GM18519 (cell line): ENCODE data around the gene TFAM.
A peak's percentile ranks its signal among the peaks of the same experiment; 100 is the strongest.

ENCODE experiments used
- ATAC-seq: cut with Tn5 transposase; IDR thresholded peaks from one replicate; pipeline ENCODE4 v1.9.1; 2021; ENCODE audit warnings: mild to moderate bottlenecking, moderate library complexity; ENCODE audit not compliant: unreplicated experiment, low FRiP score

TFAM gene

DNA sequence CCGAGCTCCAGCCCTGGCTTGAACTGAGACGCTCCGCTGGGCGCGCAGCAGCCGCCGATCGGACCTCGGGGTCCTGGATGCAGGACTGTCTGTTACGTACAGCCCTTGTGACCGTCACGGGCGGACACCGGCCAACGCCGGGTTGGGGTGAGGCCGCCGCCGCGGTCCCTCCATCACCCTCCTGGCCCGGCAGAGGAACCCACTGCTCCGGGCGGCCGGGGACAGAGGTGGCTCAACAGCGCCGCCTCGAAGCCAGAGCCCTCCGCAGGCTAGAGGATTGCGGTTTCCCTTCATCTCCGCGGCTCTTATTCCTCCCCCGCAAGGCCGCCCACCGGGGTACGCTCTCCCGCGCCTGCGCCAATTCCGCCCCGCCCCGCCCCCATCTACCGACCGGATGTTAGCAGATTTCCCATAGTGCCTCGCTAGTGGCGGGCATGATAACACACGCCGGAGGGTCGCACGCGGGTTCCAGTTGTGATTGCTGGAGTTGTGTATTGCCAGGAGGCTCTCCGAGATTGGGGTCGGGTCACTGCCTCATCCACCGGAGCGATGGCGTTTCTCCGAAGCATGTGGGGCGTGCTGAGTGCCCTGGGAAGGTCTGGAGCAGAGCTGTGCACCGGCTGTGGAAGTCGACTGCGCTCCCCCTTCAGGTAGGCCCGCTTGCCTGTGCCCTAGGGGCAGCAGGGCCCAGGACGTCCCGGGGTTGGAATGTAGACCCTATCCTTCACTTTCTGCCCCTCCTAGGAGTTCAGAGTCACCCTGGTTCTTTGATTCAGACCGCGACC is at the start of gene TFAM:
Gene TFAM, plus strand, starts transcription at position 412 of the 785 bp plus-strand sequence. Its CDS starts 138 bp downstream, at position 550.
- ATAC-seq = peak; percentile 64

DNA sequence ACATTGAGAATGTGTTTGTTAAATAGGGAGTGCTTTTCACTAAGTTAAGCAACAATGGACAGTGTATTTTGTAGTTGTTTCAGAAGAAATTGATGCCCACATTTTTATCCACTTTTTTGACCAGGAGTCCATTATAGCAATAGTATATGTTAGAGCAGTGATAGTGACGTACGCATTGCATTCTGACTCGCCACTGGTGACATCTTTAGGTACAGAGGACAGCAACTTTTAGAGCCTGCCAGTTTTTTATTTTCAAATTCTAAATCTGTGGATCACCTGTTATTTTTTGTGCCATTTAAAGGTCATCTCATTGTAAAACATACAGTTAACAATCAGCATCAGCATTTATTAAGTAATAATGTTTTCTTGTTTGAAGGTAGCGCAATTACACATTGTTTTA is 49.0 kb upstream of the TFAM start:
- no peak for ATAC-seq

DNA sequence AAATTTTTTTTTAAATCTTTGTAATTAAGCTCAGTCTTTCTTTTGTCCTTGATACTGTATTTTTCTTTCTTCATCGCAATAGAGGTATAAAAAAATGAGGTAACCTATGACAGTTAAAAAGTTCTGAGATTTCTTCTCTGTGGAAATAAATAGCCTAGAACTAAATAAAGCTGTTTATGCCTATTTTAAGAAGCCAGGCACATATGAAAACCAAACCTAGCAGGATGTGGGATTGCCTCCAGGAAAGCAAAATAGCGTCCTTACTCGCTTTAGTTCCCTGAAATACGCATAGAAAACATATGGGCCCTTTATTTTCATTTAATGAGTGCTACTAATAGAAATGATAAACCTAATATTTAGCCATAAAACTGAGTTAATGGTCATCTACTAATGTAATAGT is 43.8 kb upstream of the TFAM start:
- ATAC-seq = no peak

DNA sequence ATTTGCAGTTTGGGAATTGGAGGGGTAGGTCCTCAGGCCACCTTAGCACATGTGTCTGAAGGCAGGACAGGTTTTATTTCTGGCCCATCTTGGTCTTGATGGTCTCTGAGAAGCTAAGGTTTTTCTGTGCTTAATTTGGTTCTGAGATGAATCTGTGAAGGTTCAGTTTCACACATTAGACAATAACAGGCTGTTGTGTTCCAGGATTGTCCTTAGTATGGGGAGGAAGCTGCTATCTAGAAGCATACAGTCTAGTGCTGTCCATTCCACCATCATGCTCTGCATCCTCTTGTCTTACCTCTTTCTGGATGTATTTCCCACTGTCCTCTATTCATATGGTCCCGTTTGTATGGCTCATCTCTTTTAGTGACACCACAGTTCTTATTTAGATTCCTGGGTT is 43.3 kb upstream of the TFAM start:
- no peak for ATAC-seq

DNA sequence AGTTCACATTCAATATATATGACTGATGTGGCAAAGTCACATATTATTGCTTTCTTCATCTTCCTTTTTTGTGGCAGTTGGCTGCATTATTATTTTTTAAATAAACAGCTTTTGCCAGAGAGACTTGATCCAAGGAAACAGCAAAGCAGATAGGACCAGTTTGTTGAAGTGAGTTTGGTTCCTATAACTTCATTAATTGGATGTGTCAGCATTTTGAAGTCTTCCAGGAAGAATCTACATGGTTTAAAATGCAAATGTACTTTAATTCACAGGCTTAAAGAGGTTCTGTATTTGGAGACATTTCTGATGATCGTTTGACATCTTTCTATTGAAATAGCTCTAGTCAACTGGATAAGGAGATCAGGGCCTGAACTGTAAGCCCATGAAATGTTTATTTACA is 37.2 kb upstream of the TFAM start:
- no peak for ATAC-seq

DNA sequence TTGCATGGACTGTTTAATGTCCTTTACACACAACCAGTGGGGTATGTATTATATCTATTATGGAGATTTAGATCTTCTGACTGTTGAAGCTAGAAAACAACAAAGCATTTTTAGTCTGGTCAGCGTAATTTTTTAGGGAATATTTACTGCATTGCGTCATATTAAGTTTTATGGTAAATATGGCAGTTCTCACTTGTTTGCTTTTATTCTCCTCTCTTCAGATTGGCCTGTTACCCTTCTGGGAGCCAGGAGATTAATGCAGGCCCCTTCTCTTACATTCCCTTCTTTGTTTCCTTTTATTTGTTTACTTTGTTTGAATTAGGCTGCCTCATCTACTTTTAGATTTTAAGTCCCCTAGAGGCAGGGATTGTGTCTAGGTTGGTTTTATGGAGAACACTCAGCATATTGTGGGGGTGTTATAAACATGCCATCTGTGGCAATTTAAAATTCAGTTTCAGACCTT is 36.6 kb upstream of the TFAM start:
- ATAC-seq = no peak

DNA sequence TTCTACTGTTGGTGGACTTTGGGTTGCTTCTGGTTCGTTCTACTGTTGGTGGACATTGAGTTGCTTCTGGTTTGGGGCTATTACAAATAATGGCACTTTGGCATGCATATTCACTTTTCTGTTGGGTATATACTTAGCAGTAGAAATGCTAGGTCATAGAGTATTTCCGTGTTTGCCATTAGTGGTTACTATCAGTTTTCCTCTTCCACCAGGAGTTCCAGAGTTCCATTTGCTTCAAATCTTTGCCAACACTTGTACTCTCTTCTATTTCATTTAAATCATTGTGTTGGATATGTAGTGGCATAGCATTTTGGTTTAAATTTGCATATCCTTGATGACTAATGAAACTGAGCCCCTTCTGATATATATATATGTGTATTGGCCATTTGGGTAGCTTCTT is 35.2 kb upstream of the TFAM start:
- ATAC-seq = no peak

DNA sequence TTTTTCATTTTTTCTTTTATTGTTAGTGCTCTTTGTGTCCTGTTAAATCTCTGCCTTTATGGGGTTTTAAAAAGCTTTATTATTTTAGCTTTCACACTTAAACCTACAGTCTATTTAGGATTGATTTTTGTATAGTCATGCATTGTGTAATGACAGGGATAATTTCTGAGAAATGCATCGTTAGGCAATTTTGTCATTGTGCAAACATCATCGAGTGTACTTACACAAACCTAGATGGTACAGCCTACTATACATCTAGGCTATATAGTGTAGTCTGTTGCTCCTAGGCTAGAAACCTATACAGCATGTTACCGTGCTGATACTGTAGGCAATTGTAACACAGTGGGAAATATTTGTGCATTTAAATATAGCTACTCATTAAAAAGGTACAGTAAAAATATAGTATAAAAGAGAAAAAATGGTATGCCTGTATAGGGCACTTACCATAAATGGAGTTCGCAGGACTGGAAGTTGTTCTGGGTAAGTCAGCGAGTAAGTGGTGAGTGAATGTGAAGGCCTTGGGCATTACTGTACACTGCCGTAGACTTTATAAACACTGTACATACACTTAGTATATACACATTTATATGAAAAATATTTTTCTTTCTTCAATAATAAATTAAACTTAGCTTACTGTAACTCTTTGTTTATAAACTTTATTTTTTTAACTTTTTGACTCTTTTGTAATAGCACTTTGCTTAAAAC is 34.4 kb upstream of the TFAM start:
- no peak for ATAC-seq

DNA sequence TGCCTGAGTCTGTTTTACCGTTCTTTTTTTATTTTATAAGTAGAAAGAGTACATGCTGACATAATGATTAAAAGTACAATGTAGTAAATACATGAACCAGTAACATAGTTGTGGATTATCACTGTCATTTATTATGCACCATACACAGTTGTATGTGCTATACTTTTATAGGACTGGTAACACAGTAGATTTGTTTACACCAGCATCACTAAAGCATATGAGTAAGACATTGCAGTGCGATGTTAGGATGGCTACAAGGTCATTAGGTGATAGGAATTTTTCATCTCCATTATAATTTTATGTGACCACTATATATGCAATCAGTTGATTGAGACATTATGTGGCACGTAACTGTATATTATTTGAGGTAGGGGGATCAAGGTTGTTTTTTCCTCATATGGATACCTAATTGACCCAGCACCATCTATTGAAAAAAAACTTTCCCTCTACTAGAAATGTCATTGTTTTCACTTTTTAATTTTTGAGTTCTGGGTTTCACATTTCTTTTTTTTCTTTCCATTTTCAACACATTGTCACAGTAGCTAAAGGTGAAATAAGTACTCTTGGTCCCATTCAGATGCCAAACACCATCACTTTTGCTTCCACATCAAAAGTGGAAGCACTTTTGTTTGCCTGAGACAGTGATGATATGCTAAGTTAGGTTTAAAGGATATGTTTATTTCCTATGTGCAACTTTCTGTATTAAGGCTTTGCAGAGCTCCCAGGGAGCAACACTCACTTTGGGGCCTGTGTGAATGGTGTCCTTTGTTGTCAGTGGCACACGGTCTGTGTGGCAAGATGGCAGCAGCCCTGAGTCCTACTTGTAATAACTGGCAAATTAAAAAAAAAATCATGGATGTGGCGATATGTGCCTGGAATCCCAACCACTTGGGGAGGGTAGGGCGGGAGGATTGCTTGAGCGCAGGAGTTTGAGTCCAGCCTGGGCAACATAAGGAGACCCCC is 33.3 kb upstream of the TFAM start:
- no peak for ATAC-seq

DNA sequence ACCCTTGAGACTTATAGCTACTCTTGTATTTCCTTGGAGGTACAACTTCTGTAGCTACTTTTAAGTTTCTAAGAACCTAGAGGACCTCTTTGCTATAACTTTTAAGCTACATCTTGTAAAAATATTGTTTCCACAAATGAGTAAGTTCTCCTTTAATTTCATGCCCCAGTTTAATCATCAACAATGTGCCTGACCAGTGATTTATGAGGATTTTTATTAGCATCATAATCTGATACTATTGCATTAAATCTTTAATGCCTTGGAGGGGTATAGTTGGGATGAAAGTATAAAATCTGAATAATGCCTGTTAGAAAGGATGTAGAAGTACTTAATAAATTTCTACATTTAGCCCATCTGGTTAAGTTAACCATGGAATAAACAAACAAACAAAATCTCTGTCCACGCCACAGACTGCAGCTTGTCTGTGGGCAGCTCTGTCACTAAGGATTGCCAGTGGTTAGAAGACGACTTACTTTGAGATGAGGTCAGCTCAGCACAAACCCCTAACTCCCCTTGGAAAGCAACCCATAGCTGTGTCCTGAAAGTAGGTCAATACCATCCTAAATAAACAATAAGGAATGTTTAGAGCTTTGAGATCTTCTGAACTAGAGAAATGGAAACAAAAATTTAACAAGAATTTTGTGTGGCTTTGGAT is 32.1 kb upstream of the TFAM start:
- no peak for ATAC-seq

DNA sequence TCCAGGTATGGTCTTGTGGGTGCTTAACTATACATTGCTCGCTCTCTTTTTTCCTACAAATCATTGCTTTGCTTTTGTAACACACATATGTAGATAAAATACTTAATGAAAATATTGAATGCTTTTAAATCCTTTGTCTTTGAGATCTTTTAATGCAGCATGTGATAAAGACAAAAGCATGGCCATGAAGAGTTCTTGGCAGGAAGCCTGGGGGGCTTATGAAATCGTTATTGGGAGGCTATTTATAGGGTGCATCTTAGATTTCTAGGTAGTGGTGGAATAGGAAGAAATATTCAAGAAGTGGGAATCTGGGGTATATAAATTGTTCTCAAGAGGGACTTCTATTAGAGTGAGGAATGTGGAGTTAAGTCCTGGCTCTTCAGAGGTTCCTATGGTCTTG is 28.5 kb upstream of the TFAM start:
- ATAC-seq = no peak

DNA sequence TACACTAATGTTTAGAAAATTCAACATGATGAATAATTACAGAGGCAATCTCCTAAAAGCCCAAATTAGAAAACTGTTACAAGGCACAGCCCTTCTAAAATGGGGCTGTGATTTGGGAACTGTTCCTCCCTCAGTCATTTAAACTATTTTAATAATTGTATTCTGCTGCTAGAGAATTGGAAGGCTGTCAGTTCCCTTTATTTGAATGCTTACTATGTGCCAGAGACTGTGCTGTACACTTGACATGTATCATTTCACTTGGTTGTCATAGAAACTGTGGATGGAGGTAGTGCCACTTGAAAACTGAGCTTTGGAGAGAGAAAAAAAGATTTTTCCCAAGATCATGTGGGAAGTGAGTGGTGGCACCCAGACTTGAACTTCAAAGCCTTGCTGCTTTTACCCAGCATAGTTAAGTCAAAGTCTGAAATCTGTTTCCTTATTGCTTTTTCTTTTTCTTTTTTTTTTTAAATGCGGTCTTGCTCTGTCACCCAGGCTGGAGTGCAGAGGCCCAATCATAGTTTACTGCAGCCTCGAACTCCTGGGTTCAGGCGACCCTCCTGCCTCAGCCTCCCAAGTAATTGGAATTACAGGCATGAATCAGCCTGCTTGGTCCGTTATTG is 26.8 kb upstream of the TFAM start:
- no peak for ATAC-seq

DNA sequence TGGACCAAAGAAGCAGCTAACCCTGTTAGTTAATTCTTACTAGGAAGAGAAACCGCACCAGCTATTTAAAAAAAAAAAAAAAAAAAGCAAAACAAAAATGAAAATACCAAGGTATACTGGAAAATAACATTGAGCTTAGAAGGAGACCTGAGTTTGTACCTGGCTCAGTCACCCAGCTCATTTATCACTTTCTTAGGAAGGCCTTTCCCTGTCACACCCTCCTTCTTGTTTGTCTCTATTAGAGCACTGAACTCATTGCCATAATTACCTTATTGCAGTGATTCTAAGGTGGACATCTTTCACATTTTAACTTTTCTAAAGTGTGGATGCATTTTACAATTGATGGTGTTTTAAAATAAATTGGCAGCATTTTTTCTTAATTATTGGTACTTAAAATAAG is 26.3 kb upstream of the TFAM start:
- ATAC-seq = no peak

DNA sequence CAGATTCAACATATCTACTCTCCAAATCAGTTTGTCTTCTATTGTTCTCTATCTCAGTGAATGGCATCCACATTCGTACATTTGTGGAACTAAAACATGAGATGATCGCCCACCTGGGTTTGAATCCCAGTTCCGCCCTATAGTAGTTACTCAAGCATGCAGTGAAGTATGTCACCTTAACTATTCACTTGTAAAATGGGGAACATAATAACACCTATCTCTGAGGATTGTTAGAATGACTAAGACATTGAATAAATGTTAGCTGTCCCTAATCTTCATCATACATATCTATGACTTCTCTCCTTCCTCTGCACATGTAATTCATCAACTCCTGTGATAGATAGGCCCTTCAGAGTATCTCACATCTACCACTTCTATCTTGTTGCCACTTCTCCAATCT is 25.7 kb upstream of the TFAM start:
- ATAC-seq = no peak

DNA sequence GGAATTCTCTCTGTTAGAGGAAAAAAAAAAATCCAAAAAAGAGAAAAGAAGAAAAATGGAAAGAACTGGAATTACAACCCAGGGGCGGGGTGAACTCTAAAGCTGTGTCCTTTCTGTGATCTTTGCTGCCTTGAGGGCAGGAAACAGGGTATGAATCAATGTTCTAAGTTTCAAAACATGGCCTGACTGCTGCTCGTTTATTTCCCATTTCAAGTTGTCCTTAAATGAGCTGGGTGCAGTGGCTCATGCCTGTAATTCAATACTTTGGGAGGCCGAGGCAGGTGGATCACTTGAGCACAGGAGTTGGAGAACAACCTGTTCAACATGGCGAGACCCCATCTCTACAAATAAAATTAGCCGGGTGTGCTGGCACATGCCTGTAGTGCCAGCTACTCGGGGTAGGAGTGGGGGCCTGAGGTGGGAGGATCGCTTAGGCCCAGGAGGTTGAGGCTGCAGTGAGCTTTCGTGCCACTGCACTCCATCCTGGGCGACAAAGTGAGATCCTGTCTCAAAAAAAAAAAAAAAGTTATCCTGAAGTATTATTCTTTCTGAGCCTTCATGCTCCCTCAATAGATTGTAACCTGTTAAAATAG is 24.7 kb upstream of the TFAM start:
- ATAC-seq = no peak

DNA sequence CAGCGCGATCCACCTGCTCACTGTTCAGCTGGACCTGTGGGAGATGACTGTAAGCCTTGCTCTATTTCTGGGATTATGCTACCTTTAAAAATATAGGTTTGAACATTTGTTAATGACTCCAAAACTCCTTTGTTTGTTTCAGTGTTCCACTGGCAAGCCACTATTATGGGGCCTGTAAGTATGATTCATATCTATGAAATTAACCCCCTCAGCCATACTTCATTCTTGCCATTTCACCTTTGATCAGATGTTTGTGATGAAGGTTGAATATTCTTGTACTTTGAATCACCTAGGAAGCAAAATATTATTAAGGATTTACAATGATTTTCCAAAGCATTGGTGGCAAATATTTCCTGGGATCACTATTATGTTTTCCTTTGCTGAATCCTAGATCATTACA is 23.9 kb upstream of the TFAM start:
- ATAC-seq = no peak

DNA sequence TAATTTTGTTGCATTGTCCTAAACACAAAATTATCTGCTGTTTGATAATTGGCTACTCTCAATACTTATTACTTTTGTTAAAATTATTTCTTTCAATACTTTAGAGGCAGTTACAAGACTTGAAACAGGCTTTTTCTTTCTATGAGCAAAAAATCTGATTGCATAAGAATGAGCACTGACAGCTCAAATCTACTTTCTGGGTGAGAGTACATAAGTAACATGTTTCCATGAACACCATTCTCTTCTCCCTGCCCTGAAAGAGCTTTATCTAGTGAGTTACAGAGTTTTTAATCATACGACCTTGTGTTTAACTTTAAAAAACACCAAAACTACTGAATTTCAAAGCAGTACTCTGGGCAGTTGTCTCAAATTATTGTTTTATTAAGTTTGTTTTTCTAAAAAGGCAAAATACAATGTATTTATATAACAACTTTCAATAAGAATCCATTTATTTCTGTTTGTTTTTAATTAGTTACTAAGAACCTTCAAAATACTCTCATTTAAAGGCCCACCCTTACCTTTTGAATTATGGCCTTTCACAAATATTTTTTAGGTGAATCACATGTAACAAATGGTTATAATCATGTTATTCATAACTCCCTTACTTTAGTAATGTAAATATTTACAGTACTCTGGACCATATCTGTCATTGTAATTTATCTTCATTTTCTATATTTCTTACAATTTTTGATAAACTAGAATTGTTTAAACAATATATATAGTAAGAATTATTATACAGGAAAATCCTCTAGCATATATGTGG is 23.0 kb upstream of the TFAM start:
- ATAC-seq = no peak

DNA sequence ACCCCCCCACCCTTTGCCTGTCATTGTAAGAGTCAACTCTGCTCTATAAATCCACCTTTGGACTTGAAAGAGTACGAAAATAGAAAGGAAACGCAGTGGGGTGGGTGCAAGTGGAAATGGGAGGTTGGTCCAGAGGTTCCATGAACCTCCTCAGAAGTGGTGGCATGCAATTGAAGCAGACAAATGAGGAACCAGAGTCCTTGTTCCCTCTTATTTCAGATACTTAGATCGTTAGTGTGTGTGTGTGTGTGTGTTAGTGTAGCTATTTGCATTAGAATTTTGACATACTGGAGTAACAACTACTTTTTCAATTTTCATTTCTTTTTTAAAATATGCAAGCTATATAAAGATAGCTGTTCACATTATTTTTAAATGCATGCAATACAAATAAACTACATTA is 18.1 kb upstream of the TFAM start:
- ATAC-seq = no peak

DNA sequence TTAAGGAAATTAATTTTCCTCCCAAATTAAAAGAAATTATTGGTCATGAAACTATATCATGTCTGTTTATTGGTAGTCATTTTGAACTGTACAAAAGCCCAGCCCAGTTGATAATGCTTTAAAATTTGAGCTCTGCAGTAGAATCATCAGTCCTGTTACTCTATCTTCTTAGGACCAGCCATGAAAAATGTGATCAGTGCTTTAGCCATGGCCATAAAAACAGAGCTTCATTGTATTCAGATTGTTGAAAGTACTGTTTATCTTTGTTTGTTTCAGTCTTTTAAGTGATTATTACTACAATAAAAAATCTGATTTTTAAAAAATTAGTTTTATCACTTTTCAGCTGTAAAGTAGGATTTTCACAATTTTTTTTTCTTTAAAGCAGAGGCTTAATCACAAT is 13.7 kb upstream of the TFAM start:
- ATAC-seq = no peak
